Endometrial microvascular endothelial cells (primary cell): ENCODE measurements around the gene FLAD1. TPM values are rescaled to one million over a fixed set of nuclear protein-coding genes. Genes with fewer than 3 reads are reported as not detected.

Experiments
- in situ Hi-C: cut with HindIII; loops from 2 replicates; pipeline ENCODE4 v1.10.0; 2017; ENCODE audit warnings: low sequenced_read_pairs, low pct_unique_long_range_greater_than_20kb; ENCODE audit errors: inconsistent ontology term
- total RNA-seq: library from RNA; depleted of rRNA; stranded (reverse); fragments of >200 nt; gene quantifications from one replicate; pipeline ENCODE4 v1.2.3, GENCODE V29; 2015; ENCODE audit errors: inconsistent ontology term

FLAD1 gene
- total RNA-seq, 1 donor from 2014 or later: 47.9 TPM

DNA sequence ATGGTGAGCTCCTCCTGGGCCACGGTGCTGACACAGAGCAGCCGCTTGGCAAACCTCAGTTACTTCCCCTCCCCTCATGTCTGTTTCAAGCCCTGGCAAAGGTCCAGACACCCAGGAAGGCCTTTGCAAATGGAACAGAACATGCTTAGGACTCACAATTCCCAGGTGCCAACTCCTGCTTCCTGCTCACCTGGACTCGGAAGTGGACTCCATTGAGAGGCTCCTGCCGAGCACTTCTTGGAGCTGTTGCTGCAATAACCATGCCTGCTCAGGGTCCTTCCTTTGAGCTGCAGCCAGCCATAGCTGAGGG is 39.7 kb downstream of the FLAD1 start:
- in situ Hi-C loops: no loop called here

DNA sequence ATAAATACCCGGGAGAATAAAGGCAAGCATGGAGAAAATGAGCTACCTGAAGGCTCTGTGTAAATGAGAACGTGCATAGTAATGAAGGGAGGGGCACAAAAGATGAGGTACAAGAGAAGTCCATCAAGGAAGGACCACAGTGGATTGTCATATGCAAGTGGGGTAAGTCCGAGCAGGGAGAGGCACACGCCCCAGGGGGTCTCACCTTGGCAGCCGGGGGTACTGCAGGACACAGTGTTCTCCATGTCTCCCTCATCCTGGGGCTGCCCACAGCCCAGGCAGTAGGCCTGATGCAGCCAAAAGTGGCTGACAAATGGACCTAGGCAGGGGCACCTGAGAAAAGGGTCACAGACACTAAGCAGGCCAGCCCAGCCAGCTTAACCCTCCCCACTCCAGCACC is 40.5 kb downstream of the FLAD1 start:
- in situ Hi-C loops: no loop called here

DNA sequence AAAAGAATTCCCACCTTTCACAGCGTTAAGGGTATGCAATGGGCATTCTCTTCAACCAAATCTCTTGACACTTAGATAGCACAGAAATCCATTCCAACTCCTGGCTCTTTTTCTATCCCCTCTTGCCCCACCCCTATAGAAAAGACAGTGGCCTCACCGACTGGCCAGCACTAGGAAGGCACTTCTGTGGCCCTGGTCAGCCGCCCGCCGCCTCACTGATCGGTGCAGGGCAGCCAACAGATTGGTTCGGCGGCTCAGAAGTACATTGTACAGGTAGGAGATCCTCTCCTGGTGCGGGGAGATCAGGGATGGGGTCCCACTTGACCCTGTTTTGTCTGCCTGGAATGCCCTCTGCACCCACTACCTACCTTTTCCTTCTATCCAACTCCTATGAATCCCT is 41.2 kb downstream of the FLAD1 start:
- in situ Hi-C loops: no loop called here

DNA sequence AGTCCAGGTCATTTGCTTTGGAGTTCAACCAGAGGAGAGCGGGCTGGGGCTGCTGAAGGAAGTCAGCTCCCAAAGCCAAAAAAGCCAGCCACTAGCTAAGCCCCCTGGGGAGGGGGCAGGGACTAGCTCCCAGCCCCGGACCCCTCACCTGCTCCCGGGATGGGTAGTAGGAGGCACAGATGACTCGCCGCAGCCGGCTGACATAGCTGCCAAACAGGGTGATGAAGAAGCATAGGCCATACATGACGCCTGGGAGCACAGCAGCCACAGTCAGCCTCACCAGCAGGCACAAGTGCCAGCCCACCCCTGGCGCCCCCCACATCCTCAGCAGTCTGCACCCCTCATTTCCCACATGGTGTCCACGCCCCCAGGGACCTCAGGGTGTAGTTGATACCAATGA is 43.0 kb downstream of the FLAD1 start:
- in situ Hi-C loops: no loop called here

DNA sequence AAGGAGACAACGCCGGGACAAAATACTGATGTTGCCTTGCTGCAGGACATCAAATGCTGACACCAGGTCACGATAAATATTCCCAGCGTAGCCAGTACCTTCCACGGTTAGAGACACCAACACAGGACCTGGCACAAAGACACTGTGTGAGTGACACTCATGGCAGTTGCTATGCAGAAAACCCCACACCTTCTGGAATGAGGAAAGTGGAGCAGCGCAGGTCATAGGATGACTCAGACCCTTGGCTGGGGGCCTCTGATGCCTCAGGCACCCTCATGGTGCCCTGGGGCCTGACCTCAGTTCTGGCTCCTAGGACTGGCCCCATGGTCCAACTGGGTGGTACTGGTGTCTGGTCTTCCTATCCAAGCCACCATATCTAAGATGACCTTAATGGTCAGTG is 43.4 kb downstream of the FLAD1 start:
- in situ Hi-C loops: no loop called here

DNA sequence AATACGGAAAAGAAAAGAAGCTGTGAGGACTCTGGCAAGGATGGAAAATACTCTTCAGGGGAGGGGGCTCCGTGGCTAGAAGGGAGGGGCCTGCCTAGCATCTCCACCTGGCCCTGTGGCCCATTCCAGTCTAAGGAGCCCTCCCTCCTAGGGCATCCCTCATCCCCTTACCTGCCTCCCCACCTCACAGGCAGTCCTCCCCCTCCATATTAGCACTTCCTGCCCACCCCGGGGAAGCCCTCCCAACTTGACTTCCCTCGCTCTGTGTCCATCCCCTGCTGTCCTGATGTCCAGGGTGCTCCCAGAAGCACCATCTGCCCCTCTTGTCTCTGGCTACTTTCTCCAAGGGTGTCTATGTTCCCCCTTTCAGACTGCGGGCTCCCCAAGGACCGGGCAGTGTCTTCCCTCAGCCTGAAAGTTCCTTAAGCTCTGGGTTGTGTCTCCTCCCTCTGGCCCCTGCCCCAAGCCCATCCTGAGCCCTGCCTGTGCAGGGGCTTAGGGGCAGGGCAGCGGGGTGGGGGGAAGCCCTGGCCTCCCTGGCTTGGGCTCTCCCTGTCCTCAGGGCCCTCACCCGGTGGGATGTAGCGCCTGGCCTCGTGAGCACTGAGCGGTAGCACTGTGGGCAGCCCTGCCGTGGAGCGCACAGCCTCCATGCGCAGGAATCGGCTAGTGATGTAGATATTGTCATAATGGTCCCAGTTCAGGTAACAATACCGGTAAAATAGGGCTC is 46.5 kb downstream of the FLAD1 start:
- in situ Hi-C loops: no loop called here

DNA sequence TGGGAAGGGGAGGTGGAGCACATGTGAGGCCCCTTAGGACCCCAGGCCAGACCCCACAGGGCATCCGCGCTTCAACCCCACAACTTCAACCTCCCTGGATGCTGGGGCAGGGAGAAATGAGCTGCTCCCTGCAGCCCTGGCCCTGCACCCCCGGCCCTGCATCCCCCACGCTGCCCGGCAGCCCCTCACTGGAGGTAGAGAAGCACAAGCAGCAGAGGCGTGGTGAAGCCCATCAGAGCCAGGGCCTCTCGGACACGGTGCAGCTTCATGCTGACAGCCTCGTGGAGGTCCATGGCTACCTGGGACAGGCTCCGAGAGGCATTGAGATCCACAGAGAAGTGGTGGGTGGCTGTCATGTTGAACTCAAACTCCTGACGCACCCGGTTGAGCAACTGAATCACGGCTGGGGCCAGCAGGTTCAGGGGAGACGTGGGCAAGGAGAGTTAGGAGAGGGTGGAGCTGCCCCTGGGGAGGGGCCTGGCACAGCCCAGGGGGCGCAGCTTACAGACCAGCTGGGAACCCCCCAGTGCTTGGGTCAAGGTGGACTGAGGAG is 47.2 kb downstream of the FLAD1 start:
- in situ Hi-C loops: no loop called here

DNA sequence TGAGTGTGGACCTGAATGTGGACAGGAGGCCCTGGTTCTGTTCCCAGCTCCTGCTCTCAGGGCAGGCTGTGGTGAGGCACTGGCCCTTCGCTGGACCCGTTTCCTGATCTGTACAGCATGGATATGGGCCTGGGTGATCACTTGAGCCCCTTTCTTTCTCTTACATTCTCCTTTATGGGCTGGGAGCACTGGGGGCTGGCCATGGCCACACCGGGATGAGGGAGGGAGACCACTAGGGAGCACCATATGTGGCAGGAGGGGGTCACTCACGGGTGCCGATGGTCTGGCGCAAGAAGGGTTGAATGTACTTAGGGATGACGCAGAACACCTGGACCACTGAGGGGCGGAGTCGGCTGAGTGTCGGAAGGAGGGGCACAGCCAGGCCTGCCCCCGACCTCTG is 47.8 kb downstream of the FLAD1 start:
- in situ Hi-C loops: no loop called here

DNA sequence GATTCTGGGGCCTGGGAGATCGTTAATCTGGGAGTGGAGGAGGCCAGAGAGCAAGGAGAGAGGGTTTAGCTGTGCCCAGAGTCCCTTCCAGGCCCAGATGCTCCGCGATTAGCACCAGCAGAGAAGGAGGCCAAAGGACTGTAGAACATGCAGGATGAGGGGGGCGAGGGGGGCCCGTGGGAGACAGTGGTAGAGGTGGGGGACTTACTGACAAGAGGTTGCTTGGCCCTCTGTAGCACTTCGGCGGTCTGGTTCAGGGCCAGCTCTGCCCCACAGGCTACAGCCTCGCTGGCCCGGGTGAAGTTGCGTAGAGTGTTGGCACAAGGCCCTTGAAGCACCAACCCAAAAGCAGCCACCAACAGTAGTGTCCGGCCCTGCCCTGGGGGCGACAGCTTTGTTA is 49.7 kb downstream of the FLAD1 start:
- in situ Hi-C loops: no loop called here

DNA sequence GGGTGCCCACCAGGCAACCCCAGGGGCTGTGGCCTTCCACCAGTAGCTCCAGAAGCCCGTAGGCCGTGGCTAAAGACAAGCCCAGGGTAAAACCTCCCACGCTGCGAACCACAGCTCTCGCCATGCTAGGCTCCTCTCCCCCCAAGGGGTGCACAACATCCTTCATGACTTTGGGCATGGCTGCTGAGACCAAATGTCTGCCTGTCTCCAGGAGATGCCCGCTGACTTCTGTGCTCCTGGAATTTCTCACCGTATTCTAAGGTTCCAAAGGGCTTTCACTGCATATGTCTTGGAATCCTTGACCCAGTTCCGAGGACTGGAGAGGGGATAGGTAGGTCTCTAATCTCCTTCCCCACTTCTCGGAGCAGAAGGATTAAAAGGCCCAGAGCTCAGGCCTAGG is 50.4 kb downstream of the FLAD1 start, which contains the start of the genes DCST1 and DCST2:
DCST1 (plus strand) TSS at position 301 of the 400 bp plus-strand sequence. CDS start 213 bp downstream, outside the sequence.
DCST2 (minus strand) TSS at position 258 of the 400 bp plus-strand sequence; CDS start at position 178, 80 bp downstream.
- in situ Hi-C loops: no loop called here

DNA sequence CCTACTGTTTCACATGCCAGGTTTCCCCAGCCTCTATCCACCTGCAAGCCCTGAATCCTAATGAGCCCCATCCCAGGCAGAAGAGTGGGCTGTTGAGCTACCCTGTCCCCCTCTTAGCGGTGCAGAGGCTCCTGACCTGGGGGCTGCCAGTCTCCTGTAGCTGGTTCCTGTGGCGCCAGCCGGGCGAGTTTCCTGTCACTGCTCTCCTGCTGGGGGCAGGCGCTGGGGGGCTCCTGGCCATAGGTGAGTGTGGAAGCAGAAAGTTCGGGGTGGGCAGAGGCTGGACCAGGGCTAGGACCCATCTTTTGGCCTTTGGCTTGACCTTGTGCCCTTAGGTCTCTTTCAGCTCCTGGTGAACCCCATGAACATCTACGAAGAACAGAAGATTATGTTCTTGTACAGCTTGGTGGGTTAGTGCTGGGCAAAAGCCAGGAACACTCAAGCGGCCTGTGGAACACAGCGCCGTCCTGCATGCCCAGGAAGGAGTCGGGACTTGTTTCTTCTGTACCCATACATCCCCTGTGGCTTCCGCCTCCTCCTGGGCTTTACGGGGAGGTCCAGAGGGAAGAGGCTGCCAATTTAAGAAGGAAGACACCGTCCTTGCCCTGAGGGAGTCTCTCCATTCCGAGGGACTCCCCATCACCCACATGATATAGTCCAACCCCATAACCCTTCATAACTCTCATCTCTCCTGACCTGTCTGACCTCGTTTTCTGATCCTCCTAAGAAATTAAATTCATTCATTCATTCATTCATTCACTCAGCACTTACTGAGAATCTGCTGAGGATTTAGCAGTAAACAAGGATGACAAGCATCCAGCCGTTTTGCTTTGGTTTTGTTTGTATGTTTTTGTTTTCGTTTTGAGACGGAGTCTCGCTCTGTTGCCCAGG is 51.4 kb downstream of the FLAD1 start:
- in situ Hi-C loops: no loop called here

DNA sequence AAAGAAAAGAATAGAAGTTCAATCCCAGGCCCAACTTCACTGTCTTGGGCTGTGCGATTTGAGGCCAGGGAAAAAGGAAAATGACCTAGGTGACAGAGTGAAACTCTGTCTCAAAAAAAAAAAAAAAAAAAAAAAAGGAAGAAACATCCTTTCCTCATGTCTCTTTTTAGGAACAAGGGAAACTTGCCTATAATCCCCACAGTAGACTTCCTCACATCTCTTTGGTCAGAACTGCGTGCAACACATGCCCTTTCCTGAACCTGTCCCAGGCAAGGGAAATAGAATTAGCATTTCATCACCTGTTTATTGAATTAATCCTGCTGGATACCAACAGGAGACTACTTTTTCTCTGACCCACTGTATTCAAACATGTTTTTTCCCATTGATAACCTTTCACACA is 52.8 kb downstream of the FLAD1 start:
- in situ Hi-C loops: no loop called here

DNA sequence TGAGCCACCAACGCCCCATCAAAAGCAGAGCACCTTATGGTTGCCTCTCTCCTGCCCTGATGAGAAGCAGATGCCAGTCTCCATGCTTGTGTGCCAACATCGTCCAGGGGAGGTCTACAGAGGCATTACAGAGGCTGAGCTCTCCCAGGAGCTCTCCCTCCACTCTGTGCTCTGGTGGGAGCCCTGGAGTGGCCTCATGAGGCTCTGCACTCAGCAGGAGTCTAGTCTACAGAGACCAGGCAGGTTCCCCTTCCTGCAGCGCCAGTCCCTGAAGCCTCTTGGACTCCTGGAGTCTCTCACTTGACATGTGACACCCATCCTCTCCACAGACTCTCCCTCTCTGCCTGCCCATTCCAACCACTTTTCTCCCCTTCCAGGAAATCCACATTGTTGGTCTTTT is 53.9 kb downstream of the FLAD1 start:
- in situ Hi-C loops: no loop called here

DNA sequence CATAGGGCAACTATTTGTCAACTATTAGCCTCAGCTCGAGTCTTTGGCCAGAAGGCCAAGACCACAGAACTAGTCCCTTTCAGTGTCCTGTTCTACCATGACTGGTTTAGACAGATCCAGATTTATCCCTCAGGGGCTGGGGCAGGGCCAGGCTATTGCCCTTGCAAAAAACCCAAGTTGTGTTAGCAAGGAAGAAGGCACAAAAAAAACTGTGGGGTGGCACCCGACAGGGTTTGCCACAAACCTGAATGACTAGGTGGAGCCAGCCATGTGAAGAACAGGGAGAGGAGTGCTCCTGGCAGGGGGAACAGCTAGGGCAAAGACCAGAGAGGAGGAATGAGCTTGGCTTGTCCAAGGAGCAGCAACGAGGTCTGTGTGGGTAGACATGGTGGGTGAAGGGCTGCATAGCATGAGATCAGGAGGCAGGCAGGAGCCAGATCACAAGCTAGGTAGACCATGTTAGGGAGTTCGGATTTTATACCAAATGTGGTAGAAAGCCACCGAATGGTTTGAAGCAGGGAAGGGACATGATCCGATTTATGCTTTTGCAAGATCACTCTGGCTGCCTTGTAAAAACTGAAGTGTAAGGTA is 54.8 kb downstream of the FLAD1 start:
- in situ Hi-C loops: no loop called here

DNA sequence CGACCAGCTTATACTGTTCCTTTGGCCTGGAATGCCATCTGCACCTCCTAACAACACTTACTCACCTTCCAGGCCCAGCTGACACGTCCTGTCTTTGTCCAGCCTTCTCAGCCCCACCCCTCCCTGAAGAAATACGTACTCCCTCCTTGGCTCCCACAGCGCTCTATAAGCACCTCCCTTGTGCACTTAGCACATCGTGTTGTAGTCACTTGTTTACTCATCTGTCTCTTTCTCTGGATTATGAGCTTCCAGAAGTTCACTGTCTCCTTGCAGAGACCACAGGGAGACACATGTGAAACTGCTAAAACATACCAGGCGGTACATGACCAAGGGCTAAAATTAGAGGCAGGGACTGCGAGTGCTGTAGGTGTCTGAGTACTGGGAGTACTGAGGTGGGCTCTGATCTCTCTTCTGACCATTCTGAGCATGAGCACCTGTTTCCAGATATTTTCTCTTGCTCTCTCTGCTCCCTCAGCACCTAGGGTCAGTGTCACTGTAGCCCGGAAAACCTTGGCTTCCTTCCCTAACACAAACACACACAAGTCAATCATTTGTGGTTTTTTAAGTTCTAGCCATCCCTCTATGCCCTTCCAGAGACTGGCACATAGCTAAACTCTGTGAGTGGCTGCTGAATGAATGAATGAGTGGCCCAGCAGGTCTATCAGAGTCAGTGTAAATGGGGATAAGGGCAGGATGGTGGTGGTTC is 55.6 kb downstream of the FLAD1 start:
- in situ Hi-C loops: no loop called here

DNA sequence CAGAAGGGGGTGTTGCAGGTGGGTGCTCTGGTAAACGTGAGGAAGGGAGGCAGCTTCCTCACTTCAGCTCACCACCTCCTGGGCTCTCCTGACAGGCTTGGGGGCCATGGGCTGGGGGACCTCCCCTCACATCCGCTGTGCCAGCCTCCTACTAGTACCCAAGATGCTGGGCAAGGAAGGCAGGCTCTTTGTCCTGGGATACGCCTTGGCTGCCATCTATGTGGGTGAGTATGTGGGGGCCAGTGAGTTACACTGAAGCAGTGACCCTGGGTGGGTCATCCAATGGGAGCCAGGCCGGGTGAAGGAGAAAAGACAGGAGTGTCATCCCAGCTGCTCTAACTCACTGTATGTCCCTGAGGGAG is 56.1 kb downstream of the FLAD1 start:
- in situ Hi-C loops: no loop called here

DNA sequence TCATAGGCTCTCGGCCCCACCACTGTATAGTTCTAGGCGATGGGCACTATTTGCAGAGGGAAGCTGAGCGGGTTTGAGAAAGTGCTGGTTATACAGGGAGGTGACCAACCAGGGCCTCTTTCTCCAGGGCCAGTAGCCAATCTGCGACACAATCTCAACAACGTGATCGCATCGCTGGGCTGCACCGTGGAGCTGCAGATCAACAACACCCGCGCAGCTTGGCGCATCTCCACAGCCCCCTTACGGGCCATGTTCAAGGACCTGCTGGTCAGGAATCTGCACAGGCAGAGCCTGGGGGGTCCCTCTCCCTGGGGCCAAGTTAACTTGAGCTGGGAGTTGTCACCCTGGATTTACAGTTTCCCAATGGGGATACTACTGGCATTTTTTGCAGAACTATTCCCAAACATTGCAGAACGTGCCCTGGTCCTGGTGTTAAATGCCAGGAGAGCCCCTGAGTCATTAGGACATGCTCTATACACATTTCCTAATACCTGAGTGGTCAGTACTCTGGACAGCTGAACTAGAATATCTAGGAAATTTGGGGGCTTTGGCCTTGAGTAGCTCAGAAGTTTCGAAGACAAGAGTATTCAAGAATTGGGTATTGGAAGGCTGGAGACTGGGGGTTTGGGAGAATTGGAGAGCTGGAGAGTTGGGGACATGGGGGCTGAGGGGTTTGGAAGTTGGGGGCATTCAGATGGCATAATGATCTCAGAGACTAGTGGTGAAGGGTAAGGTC is 57.4 kb downstream of the FLAD1 start:
- in situ Hi-C loops: no loop called here
